Amygdala (tissue), 56 donors: Measurements from ENCODE around the gene KLF17.
"Not testable (repeated sequence)": the region's sequence is repeated elsewhere in the genome, so short reads cannot be mapped to it uniquely, and the experiment has no call there.

ENCODE experiments used
- DNase-seq, 56 donors: peaks; one replicate each; lab custom pipeline; 2025; lab: John Stamatoyannopoulos, UW

KLF17 gene

DNA sequence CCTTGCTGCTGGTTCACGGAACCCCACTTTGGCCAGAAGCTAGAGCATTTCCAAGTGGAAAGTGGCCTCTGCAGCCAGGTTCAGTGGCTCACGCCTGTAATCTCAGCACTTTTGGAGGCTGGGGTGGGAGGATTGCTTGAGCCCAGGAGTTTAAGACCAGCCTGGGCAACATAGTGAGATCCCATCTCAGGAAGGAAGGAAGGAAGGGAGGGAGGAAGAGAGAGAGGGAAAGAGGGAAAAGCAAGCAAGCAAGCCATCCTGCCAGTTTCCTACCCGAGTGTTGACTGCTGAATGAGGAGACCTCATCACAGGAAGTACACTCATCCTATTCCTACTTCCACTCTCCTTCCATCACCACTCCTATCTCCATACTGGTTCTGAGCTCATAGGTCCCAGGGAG is 12.8 kb upstream of the KLF17 start:
- no peak for DNase-seq

DNA sequence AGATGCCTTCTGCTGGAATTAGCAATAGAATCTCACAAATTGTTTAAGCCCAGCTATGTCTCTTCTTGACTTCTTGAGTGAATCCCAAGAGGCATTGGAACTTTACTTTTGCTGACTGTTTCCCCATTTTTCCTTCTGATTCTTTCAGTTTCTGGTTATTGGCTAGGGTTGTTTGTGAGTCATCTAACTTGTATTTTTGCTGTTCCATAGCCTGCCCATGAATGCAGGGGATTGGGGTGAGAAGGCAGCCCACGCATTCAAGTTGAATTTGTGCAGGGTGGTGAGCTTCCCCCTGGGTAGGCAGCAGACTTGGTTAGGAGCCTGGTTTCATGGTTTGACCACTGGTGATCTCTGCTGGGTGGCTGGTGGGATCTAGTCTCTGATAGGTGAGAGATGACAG is 10.4 kb upstream of the KLF17 start:
- DNase-seq: no peak

DNA sequence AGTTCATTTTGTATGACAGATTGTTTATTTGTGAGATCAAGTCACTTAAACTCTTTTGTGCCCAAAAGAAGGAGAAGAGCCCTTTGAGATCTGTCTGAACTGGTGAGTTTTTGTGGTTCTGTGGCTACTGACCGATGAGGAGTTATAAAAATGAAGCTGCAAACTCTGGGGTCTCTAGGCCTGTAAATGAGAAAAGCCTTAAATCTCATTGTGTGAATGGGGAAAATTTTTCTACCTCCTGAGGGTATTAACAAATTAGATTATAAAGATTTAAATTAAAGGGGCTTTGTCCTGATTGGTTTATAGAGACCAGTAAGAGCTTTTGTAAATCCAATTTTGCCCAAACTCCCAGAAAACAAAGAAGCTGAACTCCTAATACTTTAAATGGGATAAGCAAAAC is 9.7 kb upstream of the KLF17 start:
- DNase-seq: no peak

DNA sequence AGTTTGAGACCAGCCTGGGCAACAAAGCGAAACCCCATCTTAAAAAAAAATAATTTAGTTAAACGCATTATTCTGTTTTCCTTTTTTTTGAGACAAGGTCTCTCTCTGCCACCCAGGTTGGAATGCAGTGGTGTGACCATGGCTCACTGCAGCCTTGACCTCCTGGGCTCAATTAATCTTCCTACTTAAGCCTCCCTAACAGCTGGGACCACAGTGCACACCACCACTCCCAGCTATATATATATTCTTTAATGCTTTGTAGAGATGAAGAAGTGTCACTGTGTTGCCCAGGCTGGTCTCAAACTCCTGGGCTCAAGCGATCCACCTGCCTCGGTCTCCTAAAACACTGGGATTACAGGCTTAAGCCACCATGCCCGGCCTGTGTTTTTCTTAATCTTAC is 7.7 kb upstream of the KLF17 start:
- DNase-seq: no peak

DNA sequence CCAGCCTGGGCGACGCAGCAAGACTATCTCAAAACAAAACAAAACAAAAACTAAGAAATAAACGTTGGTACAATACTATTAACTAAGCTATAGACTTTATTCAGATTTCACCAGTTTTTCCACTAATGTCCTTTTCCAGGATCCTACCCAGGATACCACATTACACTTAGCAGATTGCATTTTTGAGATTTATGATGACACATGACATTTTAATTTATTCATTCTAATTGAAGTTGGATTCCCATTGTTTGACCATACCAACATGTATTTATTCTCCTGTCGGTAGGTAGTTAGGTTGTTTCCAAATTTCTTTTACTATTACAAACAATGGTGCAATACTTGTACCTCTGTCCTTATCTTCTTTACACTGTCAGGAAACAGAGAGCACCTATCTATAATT is 6.8 kb upstream of the KLF17 start:
- DNase-seq: no peak

DNA sequence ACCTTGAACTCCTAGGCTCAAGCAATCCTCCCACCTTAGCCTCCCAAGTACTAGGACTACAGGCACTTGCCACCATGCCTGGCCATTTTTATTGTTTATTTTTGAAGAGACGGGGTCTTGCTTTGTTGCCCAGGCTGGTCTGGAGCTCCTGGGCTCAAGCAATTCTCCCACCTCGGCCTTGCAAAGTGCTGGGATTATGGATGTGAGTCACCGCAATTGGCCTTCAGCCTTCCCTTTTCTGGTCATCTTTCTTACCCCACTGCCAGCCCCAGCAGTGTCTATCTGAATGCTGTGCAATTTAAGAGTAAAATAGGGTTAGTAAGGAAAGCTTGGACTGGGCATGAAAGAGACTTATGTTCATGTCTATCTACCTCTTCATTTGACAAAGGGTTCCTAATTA is 6.1 kb upstream of the KLF17 start:
- no peak for DNase-seq

DNA sequence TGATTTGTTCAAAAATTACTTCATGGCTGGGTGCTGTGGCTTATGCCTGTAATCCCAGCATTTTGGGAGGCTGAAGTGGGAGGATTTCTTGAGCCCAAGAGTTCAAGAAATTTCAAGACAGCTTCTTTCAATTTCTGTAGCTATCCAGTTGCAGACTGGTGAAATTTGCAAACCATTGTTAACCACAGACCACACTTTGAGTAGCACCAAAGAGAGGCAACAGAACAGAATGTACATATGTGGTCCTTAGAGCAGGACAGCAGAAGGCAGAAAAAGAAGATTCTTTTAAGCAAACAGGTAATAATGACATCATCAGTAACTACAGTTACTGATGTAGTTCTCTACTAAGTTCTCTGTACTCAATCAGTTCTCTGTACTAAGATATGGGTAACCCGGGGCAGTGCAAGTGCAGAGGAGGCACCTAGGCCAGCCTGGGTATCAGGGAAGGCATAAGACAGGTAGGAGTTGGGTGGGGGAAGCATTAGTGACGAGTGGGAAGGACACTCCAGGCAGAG is 5.5 kb upstream of the KLF17 start:
- no peak for DNase-seq

DNA sequence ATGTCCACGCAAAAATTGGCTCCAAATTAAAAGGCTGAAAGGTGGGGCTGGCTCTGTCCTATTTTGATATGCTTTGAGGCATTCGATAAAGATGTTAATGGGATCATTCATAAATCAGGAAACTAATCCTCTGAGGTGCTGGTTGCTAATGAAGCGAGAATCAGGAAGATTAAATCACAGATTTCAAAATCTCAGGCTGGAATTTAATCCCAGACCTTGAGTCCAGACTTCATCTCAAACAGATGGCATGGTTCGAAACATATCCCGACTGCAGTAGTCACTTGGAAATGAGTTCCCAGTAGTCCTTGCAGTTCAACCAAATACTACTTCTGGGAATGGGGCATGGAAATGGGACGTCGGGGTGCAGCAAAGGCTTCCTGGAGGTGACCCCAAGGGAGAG is 4.5 kb upstream of the KLF17 start:
- DNase-seq: no peak

DNA sequence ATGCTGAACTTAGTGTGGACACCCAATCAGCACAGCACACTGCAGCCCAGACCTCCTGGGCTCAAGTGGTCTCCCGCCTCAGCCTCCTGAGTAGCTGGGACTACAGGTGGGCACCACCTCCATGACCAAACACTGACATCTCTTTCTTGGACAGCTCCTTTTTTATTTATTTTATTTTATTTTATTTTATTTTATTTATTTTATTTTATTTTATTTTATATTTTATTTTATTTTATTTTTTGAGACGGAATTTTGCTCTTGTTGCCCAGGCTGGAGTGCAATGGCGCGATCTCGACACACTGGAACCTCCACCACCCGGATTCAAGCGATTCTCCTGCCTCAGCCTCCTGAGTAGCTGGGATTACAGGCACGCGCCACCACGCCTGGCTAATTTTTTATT is 1.3 kb upstream of the KLF17 start:
- DNase-seq: not testable (repeated sequence)

DNA sequence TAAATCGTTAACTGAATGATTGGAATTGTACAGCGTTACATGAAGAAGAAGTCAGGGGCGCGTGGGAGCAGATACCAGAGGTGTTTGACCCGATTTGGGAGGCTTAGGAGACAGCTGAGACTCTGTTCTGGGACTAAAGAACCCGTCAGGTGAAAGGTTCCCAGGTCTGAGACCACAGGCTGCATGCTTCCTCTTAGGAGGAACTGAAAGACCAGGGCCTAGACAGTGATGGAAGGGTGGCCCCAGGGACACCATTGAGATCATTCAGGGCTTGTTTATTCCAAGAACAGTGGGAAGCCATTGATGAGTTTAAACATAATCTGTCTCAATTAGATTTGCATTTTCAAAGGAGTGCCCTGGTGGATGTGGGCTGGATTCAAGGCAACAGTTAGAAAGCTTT is 904 bp downstream of the KLF17 start:
- DNase-seq: no peak

DNA sequence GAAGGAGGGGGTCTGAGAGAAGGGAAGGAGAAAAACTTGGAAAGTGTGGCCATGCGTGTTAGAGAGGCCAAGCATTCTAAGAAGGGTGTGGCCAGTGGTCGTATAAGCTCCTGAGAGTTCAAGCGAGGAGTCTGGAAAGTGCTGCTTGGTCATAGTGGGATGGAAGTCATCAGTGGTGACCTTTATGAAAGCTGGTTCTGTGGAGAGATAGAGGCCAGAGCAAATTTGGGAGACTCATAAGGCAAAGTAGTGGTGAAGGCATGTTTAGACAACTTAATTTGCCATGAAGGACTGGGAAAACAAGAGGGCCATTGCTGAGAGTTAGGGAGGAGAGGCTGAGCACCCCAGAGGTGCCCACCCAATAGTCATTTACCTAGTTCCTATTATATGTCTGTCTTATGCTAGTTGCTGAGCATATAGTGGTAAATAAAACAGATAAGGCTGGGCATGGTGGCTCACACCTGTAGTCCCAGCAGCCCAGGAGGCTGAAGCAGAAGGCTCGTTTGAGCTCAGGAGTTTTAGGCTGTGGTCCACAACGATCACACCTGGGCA is 1.9 kb downstream of the KLF17 start:
- no peak for DNase-seq

DNA sequence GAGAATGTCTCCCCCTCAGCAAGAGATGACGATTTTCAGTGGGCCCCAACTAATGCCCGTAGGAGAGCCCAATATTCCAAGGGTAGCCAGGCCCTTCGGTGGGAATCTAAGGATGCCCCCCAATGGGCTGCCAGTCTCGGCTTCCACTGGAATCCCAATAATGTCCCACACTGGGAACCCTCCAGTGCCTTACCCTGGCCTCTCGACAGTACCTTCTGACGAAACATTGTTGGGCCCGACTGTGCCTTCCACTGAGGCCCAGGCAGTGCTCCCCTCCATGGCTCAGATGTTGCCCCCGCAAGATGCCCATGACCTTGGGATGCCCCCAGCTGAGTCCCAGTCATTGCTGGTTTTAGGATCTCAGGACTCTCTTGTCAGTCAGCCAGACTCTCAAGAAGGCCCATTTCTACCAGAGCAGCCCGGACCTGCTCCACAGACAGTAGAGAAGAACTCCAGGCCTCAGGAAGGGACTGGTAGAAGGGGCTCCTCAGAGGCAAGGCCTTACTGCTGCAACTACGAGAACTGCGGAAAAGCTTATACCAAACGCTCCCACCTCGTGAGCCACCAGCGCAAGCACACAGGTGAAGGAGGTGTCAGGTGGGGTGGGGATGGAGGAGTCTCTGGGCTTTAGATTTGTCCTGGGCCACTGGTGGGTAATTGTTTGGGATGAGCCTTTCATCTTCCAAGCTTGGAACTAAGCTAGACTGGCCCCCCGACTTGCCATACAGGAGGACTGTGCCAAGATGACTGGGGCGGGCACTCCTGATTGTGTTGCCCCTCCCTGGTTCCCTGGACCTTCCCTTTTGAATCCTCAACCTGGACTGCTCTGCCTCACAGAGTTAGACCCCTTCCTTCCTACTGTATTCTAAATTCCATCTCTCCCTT is 11.2 kb downstream of the KLF17 start:
- no peak for DNase-seq

DNA sequence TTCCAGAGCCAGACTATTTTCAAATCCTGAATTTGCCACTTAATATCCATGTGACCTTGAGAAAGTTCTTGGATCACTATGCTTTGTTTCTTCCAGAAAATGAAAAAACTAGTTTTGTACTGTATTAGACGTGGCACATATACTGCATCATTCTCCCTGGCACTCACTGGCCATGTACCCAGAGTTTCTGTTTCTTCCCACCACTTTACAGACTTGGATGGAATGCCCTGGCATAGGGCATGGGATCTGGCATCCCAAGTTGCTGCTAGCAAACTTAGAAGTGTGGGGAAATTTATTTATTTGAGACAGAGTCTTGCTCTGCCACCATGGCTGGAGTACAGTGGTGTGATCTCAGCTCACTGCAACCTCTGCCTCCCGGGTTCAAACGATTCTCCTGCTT is 12.8 kb downstream of the KLF17 start:
- DNase-seq: no peak

DNA sequence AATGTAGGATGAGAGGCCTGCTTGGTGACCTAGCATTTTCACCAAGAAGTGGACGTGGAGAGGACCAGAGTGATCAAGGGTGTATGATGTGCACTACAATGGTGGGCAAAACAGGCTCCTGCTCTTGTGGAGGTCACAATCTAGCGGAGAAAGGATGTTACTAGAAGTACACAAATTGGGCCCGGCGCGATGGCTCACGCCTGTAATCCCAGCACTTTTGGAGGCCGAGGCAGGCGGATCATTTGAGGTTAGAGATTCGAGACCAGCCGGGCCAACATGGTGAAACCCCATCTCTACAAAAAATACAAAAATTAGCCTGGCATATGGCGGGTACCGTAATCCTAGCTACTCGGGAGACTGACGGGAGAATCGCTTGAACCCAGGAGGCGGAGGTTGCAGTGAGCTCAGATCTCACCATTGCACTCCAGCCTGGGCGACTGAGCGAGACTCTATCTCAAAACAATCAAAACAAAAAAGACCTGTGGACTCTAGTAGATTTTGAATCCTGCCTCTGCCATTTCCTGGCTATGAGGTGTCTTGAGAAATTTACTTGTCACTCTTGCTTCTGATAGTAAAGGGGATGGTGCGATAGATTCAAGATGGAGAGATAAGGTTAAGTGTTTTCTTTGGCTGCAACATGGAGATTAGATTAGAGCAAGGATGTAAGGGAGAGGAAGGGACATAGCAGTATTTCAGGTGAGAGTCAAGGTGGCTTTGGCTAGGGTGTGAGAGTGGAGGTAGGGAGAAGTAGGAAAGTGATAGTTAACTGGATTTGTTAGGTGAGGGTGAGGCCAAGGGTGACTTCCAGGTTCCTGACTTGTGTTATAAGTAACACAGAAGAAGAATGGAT is 15.7 kb downstream of the KLF17 start:
- DNase-seq: no peak

DNA sequence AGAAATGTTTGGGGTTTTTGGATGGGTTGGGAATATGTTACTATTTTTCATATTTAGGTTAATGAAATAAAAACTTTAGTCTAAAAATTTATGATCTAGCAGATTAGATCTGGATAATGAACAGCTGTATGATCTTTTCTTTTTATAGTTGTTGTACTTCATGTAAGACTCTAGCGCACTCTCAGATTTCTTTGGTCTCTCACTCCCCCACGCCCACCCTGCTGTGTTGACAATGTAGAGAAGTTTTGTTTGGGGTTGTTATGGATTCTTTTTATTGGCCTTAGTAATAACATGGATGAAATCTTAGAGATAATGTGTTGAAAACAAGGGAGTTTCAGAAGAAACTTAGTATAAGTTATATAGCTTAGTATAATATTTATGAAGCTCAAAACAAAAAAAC is 17.3 kb downstream of the KLF17 start:
- no peak for DNase-seq

DNA sequence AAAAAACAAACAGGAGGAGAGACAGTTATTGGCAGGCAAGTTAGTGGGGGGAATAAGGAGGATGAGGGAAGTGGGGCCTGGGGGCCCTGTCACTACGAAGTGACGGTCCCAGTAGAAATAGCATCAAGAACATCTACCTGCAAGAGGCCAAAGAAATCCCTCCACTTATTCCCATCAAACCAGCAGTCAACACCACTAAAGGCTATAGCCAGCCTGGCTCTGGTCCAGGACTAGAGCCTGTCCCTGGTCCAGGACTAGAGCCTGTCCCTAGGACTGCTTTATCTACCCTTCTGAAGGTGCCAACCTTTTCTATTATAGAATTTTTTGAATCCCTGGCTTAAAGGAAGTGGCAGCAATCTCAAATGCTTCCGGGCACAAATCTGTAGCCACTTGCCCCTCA is 19.6 kb downstream of the KLF17 start:
- DNase-seq: no peak

DNA sequence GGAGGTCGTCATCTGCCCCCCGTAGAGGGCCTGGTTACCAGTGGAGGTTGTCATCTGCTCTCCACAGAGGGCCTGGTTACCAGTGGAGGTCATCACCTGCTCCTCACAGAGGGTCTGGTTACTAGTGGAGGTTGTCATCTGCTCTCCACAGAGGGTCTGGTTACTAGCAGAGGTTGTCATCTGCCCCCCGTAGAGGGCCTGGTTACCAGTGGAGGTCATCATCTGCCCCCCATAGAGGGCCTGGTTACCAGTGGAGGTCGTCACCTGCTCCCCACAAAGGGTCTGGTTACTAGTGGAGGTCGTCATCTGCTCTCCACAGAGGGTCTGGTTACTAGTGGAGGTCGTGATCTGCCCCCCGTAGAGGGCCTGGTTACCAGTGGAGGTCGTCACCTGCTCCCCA is 20.9 kb downstream of the KLF17 start:
- DNase-seq: not testable (repeated sequence)

DNA sequence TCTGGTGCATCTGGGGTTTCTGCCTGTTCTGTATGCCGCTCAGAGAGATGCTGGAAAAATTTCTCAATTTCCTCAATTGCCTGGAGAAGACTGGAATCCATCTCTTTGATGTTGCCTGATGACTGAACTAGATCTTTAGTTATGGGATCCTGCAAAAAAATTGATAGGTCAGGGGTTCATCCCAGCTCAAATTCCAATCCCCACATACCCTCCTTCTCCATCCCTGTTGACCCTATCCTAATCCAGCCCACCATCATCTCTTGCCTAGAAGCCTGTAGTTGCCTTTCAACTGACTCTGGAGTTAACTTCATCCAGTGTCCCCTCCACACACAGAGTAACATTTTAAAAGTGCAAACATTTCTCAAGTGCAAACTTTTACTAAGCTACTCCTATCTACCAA is 22.9 kb downstream of the KLF17 start, which contains the start of gene KLF18:
Gene KLF18 (minus strand): TSS at position 101 of the 400 bp plus-strand sequence. CDS start 0 bp downstream, at position 101.
- DNase-seq: no peak

DNA sequence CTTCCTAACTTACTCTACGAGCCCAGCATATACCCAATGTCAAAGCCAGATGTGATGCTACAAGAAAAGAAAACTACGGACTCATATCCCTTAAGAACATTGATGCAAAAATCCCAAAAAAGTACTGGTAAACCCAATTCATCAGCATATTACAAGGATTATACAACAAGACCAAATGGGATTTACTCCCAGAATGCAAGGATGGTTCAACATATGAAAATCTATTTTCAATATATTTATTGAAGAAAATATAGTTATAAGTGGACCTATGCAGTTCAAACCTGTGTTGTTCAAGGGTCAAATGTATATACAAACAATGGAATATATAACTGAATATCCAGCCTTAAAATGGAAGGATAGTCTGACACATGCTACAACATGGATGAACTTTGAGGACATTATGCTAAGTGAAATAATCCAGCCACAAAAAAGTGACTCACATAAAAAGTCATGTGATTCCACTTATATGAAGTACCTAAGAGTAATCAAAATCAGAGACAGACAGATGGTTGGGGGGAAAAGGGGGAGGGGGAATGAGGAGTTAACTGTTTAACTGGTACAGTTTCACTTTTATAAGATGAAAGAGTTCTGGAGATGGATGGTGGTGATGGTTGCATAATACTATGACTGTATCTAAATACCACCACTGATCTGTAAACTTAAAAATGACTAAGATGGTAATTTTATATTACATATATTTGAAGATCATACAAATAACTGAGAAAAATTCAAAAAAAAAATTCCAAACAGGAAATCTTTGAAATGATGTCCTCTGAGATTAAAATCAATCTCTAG is 26.5 kb downstream of the KLF17 start:
- no peak for DNase-seq
